Esophagus mucosa (tissue), 1 donor: ENCODE results near the gene SLC19A1. TPM values are rescaled to one million over a fixed set of nuclear protein-coding genes. Genes with fewer than 3 reads are reported as not detected.
"Not testable (repeated sequence)": the region's sequence is repeated elsewhere in the genome, so short reads cannot be mapped to it uniquely, and the experiment has no call there.

Experiments used
- ATAC-seq: fragments of 200-7000 bp; cut with Tn5 transposase; one replicate; pipeline ENCODE4 v1.9.1; 2020
- total RNA-seq: library from RNA; stranded (reverse); gene quantifications from one replicate; pipeline ENCODE4 v1.2.4, GENCODE V29; 2023
- donor health status: DM: yes; HTN: yes; CAD: no.

SLC19A1 gene
- total RNA-seq, 1 donor from 2014 or later: 3.1 TPM

- ATAC-seq: no peak
These were observed 9.3 kb downstream of the SLC19A1 start for GRCh38 chr21:45532826-45533360.

DNA sequence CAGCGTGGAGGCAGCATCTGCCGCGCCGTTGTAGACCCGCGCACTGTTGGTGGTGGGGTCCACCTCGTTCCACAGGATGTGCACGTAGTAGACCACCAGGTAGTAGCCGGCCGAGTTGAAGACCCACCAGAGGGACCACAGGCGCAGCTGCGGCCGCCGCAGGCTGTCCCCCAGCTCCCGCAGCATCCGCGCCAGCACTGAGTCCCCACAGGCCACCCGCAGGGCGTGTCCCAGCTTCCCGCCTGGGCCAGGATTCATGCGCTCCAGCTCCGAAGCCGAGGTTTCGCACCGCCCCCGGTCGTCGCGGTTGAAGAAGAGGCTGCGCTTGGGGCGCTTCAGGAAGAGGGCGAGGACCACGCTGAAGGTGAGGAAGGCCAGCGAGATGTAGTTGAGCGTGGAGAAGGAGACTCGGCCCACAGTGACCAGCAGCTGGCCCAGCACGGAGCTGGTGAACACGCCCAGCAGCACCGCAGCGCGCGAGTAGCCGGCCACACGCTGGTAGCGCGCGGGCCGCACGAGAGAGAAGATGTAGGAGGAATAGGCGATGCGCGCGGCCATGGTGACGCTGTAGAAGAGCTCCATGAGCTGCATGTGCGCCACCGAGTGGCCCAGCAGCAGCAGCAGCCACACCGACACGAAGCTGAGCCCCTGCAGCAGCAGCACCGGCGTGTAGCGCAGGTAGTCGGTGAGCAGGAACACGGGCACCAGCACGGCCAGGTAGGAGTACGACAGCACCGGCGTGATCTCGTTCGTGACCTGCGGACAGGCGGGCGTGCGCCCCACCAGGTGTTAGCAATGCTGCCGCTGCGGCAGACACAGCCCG lies 10.6 kb downstream of the SLC19A1 start:
- ATAC-seq: no peak

DNA sequence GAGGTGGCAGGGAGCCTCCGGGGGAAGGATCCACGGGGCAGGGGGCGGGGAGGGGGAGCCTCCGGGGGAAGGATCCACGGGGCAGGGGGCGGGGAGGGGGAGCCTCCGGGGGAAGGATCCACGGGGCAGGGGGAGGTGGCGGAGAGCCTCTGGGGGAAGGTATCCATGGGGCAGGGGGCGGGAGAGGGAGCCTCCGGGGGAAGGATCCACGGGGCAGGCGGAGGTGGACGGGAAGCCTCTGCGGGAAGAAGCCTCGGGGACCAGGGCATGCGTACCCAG lies 11.2 kb downstream of the SLC19A1 start:
- not testable (repeated sequence) for ATAC-seq

DNA sequence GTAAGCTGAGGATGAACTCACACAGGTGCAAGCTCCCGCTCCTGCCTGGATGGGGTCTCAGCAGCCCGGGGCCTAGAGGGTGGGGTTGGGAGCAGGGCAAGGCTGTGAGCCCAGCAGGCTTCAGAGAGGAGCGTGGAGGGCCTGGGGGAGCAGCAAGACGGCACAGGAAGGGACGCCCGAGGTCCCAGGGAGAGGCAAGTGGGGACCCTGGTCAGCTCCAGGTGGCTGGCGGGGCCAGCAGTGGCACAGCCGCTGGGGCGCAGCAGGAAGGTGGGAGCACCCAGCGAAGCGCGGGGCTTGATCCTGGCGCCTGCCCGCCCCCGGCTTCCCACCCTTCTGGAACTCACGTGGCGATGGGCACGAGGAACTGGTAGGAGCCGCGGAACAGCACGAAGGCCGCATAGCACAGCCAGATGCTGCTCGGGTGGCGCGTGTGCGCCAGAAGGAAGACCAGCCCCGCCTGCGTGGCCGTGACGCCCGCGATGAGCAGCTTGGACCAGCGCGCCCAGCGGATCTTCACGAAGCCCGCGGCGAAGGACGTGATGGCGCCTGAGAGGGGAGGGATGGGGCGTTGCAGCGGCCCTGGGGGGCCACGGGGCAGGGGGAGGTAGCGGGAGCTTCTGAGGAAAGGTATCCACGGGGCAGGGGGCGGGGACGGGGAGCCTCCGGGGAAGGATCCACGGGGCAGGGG lies 11.7 kb downstream of the SLC19A1 start:
- no peak for ATAC-seq

DNA sequence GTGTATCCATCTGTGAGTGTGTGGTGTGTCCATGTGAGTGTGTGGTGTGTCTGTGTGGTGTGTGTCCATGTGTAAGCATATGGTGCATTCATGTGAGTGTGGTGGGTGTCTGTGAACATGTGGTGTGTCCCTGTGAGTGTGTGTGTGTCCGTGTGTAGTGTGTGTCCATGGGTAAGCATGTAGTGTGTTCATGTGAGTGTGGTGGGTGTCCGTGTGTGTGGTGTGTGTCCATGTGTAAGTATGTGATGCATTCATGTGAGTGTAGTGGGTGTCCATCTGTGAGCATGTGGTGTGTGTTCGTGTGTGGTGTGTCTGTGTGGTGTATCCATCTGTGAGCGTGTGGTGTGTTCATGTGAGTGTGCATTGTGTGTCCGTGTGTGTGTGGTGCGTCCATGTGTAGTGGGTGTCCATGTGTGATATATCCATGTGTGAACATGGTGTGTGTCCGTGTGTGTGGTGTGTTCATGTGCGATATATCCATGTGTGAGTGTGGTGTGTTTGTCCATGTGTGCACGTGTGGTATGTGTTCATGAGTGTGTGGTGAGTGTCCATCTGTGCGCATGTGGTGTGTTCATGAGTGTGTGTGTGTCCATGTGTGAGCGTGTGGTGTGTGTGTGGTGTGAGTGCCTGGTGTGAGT lies 12.3 kb downstream of the SLC19A1 start:
- no peak for ATAC-seq

GRCh38 chr21:45528981-45529784 lies 13.1 kb downstream of the SLC19A1 start:
- no peak for ATAC-seq

DNA sequence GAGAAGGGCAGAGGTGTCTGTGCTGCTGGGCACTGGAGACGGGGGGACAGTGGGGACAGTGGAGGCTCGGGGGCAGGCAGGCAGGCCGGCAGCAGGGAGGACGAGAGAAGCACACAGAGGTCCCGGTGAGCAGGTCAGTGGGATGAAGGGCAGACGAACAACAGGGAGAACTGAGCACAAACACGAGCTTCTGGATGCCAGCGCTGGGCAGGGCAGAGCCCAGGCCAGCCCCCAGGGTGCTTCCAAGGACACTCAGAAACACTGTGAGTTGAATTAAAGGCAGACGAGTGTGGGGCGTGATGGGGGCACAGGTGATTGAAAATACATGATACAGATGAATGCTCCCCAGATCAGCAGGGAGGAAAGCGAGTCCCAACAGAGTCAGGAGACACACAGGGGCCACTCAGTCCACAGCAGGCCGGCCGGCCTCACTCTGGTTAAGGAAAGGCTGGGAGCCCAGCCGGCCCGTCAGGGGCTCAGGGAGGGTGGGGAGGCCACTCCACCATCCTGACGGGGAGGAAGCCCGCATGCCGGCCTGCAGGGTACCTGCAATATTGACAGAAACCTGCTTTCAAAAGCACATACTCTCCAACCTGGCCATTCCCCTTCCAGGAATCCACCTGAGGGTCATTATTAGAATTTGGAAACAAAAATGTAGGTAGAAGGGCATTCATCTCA lies 14.1 kb downstream of the SLC19A1 start:
- ATAC-seq: no peak

GRCh38 chr21:45527151-45527999 lies 14.9 kb downstream of the SLC19A1 start:
- ATAC-seq: peak; percentile 73

DNA sequence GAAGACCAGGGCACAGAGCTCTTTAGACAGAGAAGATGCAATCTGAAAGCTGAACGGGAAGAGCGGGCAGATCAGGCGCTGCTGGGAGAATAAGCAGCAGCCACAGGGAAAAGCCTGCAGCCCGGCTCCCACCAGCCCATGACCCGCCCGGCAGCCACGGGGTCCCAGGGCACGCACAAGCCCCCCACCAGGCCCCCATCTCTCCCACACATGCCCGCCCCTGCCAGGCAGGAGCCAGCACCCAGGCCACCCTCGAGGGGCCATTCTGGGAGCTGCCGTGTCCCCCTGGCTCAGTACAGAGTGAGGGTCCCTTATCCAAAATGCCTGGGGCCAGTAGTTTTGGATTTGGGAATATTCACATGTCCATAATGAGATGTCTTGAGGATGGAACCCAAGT lies 16.3 kb downstream of the SLC19A1 start:
- ATAC-seq: no peak

DNA sequence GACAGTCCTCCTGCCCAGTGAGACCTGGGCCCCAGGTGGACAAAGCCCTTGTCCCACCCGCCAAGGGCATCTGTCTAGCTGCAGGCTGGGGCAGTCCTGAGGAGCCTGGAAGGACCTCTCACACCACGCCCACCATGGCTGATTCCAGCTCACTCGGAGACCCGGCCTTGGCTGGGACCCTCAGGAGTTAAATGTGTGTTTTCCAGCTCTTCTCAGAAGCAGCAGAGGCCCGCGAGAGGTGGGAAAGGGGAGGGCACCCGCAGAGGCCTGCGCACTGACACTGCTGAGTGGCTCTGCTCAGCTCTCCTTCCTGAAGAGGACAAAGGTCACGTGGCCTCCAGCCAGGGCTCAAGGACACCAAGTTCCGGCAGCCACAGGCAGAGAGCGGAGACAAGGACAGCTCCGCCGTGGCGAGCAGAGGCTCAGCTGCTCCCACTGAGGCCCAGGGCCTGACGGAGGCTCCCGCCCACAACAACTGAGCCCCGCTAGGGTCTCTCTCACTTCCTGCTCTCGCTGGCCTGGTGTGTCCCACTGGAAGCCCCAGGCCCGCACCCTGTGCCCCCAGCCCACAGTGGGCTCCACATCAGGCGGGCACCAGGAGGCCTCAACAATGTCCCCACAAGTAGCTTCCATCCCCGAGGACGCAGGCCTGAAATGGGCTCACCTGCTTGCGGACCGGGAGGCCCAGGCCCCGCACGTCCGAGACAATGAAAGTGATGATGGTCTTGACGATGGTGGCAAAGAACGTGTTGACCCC lies 16.9 kb downstream of the SLC19A1 start:
- ATAC-seq: peak; percentile 4

DNA sequence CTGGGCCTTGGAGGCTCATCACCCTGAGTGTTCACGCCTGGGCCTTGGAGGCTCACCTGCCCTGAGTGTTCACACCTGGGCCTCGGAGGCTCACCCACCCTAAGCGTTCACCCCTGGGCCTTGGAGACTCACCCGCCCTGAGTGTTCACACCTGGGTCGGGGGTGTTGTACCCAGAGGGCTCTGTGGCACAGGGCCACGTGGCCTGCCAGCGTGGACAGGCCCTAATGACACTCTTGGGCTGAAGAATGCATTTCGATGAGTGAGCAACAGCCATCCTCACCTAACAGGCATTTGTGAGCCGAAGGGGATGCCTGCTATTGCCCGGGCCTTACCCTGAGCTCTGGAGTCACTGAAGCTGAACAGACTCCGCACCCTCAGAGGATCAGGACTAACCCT lies 17.5 kb downstream of the SLC19A1 start:
- ATAC-seq: no peak

- ATAC-seq: no peak
These were observed 18.7 kb downstream of the SLC19A1 start for GRCh38 chr21:45523411-45524101.

DNA sequence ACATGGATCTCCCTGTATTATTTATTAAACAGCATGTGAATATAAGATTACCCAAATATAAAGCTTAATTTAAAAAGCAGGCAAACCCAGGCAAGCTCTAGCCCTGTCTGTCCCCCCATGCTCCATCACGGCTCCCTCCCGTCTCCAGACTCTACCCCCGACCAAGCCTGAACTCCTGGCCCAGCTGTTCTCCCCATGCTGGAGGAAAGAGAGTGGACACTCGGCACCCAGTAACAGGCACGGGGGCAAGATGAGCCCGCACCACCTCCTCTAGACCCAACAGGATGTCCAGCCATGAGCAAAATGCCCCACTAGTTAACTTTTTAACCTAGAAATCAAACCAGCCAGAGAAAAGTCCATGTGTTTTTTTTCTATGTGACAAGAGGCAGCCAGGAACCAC lies 19.3 kb downstream of the SLC19A1 start:
- no peak for ATAC-seq

- no peak for ATAC-seq
These were observed 19.9 kb downstream of the SLC19A1 start for GRCh38 chr21:45522381-45522780.

GRCh38 chr21:45521241-45521640 lies 21.0 kb downstream of the SLC19A1 start:
- ATAC-seq: no peak

DNA sequence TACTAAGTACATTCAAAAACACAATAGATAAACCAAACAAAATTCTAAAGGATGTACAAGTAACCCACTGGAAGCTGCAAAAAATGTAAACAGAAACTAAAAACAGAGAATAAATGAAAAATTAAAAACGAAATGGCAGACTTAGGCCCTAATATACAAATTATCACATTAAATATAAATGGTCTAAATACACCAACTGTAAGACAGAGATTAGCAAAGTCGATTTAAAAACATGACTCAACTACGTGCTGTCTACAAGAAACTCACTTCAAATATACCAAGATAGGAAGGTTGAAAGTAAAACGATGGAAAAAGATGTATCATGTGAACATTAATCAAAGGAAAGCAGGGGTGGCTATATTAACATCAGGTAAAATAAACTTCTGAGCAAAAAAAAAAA lies 23.1 kb downstream of the SLC19A1 start:
- no peak for ATAC-seq

DNA sequence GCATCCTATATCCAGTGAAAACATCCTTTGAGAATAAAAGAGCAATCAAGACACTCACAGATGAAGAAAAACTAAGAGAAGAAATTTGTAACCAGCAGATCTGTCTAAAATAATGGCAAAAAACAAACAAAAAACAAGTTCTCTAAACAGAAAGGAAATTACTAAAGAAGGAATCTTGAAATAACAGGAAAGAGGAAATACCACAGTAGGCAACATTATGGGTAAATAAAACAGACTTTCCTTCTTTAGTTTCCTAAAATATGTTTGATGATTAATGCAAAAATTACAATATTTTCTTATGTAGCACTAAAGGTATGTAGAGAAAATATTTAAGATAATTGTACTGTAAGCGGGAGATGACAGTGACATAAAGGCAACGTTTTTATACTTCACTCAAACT lies 23.5 kb downstream of the SLC19A1 start:
- ATAC-seq: no peak

GRCh38 chr21:45517249-45518065 lies 24.8 kb downstream of the SLC19A1 start:
- ATAC-seq: no peak

DNA sequence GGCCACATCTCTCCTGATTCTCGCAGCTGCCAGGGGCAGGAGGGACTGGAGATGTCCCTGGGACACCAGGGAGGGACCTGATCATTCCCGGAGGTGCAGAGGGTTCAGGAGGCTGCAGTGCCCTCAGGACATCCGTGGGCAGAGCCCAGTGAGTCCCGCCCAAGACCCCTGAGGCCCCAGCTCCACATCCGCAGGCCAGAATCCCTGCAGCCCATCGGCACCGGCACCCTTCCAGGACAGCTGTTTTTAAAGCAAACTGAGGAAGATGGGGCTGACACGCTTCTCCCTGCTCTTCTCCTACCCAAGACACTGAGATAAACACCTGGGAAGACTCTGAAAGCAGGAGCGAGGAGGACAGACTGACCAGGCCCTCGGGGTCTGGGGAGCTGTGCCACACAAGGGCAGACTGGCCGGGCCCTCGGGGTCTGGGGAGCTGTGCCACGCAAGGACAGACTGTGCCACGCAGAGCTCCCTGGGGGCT lies 25.5 kb downstream of the SLC19A1 start:
- ATAC-seq: no peak
